CD14-positive monocyte (primary cell): Measurements from ENCODE around the gene HOXD8. TPM values are rescaled to one million over a fixed set of nuclear protein-coding genes. Genes with fewer than 3 reads are reported as not detected.
A peak's percentile ranks its signal among the peaks of the same experiment; 100 is the strongest.

Source experiments
- DNase-seq, 3 donors: peaks; one replicate each; pipeline ENCODE4 v3.0.0-alpha.2; 2011 to 2022
- H2AFZ ChIP-seq: 2 replicates; pipeline ENCODE4 v1.6.0; 2012; ENCODE audit warnings: mild to moderate bottlenecking, low read depth, low read length, inconsistent platforms; ENCODE audit not compliant: insufficient read depth, poor library complexity, severe bottlenecking
- H3K27ac ChIP-seq, 2 donors: 1 replicate in 1 of 2; 2 replicates in 1 of 2; pipeline ENCODE4 v1.5.1; 2012 to 2013; ENCODE audit warnings: low read length in 2 of 2, control low read depth in 1 of 2, inconsistent platforms in 1 of 2, low read depth in 1 of 2, mild to moderate bottlenecking in 1 of 2
- H3K27me3 ChIP-seq, 2 donors: one replicate each; pipeline versions ENCODE4 v1.6.0 to v1.6.1; 2011 to 2013; ENCODE audit warnings: low read length in 2 of 2; ENCODE audit not compliant: control insufficient read depth in 2 of 2, insufficient read depth in 2 of 2
- H3K36me3 ChIP-seq, 2 donors: replicated peaks in 1 of 2; 1 replicate in 1 of 2; 2 replicates in 1 of 2; pipeline versions ENCODE4 v1.5.1 to v1.6.1; 2012 to 2013; ENCODE audit warnings: low read length in 2 of 2, control low read depth in 1 of 2, inconsistent platforms in 1 of 2, mild to moderate bottlenecking in 1 of 2; ENCODE audit not compliant: insufficient read depth in 2 of 2, control insufficient read depth in 1 of 2
- H3K4me1 ChIP-seq, 2 donors: 1 replicate in 1 of 2; 2 replicates in 1 of 2; pipeline versions ENCODE4 v1.5.1 to v1.6.1; 2012 to 2013; ENCODE audit warnings: low read length in 2 of 2, control low read depth in 1 of 2, inconsistent platforms in 1 of 2, mild to moderate bottlenecking in 1 of 2, moderate library complexity in 1 of 2; ENCODE audit not compliant: insufficient read depth in 2 of 2, control insufficient read depth in 1 of 2
- H3K4me2 ChIP-seq: replicated peaks from 2 replicates; pipeline ENCODE3; 2012; ENCODE audit warnings: low read length, moderate library complexity, mild to moderate bottlenecking; ENCODE audit not compliant: poor library complexity, severe bottlenecking; ENCODE audit errors: extremely low read depth
- H3K4me3 ChIP-seq, 3 experiments: fragments of 200-600 bp in 1 of 3; sonication (generic) in 1 of 3; replicated peaks in 1 of 3; 1 replicate in 2 of 3; 2 replicates in 1 of 3; pipeline ENCODE4 v1.5.1; 2011 to 2013; ENCODE audit warnings: low read length in 3 of 3, mild to moderate bottlenecking in 3 of 3, control low read depth in 2 of 3, low read depth in 2 of 3, inconsistent platforms in 1 of 3, moderate library complexity in 1 of 3
- H3K79me2 ChIP-seq: 2 replicates; pipeline ENCODE4 v1.6.0; 2012; ENCODE audit warnings: mild to moderate bottlenecking, control low read depth, inconsistent platforms, low read length, moderate library complexity; ENCODE audit not compliant: insufficient read depth
- H3K9ac ChIP-seq: 2 replicates; pipeline ENCODE4 v1.6.0; 2017; ENCODE audit warnings: low read length, mild to moderate bottlenecking; ENCODE audit not compliant: insufficient read depth, poor library complexity, severe bottlenecking
- H3K9me3 ChIP-seq, 2 donors: replicated peaks in 1 of 2; 1 replicate in 1 of 2; 2 replicates in 1 of 2; pipeline versions ENCODE4 v1.5.1 to v1.6.1; 2012 to 2013; ENCODE audit warnings: low read length in 2 of 2, control low read depth in 1 of 2; ENCODE audit not compliant: control insufficient read depth in 1 of 2, insufficient read depth in 1 of 2
- H4K20me1 ChIP-seq: 2 replicates; pipeline ENCODE4 v1.6.0; 2012; ENCODE audit warnings: mild to moderate bottlenecking, low read length, control low read depth, moderate library complexity; ENCODE audit not compliant: insufficient read depth
- H3K27ac Mint-ChIP-seq, 7 donors: one replicate each; pipeline ENCODE4 v1.8.0; 2020; ENCODE audit warnings: mild to moderate bottlenecking in 7 of 7, mixed read lengths in 7 of 7, moderate library complexity in 6 of 7, inconsistent platforms in 2 of 7
- H3K27me3 Mint-ChIP-seq, 3 donors: one replicate each; pipeline ENCODE4 v1.8.0; 2021 to 2022; ENCODE audit warnings: low read depth in 3 of 3, mild to moderate bottlenecking in 3 of 3, mixed read lengths in 3 of 3, moderate library complexity in 3 of 3, inconsistent platforms in 1 of 3
- H3K36me3 Mint-ChIP-seq, 2 donors: one replicate each; pipeline ENCODE4 v1.8.0; 2020; ENCODE audit warnings: mixed read lengths in 2 of 2, inconsistent platforms in 1 of 2, mild to moderate bottlenecking in 1 of 2
- H3K4me1 Mint-ChIP-seq: one replicate; pipeline ENCODE4 v1.8.0; 2020; ENCODE audit warnings: mild to moderate bottlenecking, mixed read lengths
- H3K4me3 Mint-ChIP-seq, 2 donors: one replicate each; pipeline ENCODE4 v1.8.0; 2020; ENCODE audit warnings: mild to moderate bottlenecking in 2 of 2, mixed read lengths in 2 of 2, moderate library complexity in 1 of 2
- H3K9me3 Mint-ChIP-seq, 7 donors: one replicate each; pipeline ENCODE4 v1.8.0; 2020 to 2022; ENCODE audit warnings: mixed read lengths in 7 of 7, mild to moderate bottlenecking in 6 of 7, moderate library complexity in 6 of 7, inconsistent platforms in 2 of 7
- CTCF ChIP-seq: fragments of 200-600 bp; IDR thresholded peaks from one replicate; pipeline ENCODE4 v1.8.0; 2022; ENCODE audit warnings: antibody characterized with exemption, mild to moderate bottlenecking
- WGBS: methylation state at CpG from one replicate; pipeline ENCODE4 v1.1.5; 2013; ENCODE audit warnings: missing lambda C conversion rate; ENCODE audit not compliant: insufficient coverage; 5-methylcytosine and 5-hydroxymethylcytosine counted together
- intact Hi-C, 2 donors: fragments of 100-400 bp; cut with micrococcal nuclease; formaldehyde crosslinking; loops; one replicate each; pipeline versions ENCODE4 v1.15.0 to v1.15.1; 2023
- polyA plus RNA-seq, 3 donors: library from polyadenylated mRNA; depleted of rRNA in 1 of 3; unstranded in 2 of 3; stranded (reverse) in 1 of 3; fragments of 300-500 nt in 2 of 3; fragments of >200 nt in 1 of 3; fragmentation: Illumina TruSeq in 2 of 3; gene quantifications; 1 replicate in 2 of 3; 2 replicates in 1 of 3; pipeline ENCODE4 v1.2.3, GENCODE V29; 2012 to 2021

The HOXD8 gene
- polyA plus RNA-seq, 3 donors: not detected

DNA sequence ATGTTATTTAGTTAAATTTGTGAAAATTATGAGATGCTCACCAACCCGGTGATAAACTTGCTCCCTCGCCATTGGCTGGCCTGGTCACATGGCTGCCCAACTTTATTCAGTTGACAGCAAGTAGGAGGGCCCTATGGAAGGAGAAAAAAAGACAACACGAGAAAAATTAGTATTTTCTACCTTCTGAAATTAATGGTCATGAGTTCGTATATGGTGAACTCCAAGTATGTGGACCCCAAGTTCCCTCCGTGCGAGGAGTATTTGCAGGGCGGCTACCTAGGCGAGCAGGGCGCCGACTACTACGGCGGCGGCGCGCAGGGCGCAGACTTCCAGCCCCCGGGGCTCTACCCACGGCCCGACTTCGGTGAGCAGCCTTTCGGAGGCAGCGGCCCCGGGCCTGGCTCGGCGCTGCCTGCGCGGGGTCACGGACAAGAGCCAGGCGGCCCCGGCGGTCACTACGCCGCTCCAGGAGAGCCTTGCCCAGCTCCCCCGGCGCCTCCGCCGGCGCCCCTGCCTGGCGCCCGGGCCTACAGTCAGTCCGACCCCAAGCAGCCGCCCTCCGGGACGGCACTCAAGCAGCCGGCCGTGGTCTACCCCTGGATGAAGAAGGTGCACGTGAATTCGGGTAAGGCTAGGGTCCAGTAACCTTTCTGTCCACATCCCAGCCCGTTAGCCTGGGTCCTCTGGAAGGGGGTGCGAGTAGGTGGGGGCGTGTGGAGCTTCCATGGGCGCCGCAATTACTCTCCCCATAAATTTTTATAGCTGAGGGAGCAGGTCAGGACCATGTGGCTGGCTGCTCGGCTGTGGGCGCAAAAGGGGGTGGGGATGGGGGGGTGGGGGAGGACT is 22.2 kb downstream of the HOXD8 start, which contains the start of gene HOXD4:
Gene HOXD4, plus strand, starts transcription at position 109 of the 846 bp plus-strand sequence. Its CDS starts 84 bp downstream, at position 193.
- H3K4me3 Mint-ChIP-seq: peak within 1 kb of the TSS in 1 of 2 donors; percentile 77
- no peak within 1 kb of the TSS for H2AFZ ChIP-seq
- H3K27me3 ChIP-seq: peaks cover 92 to 99% of the 10 kb centered on the region in 2 donors
- no peaks in the 10 kb centered on the region for H3K36me3 ChIP-seq
- DNase-seq: no peak
- 2% methylated on average over 44 of the region's 55 CpGs for WGBS
- H3K79me2 ChIP-seq: no peaks in the 10 kb centered on the region
- H3K36me3 Mint-ChIP-seq: peaks cover 3% of the 10 kb centered on the region in 2 donors
- H3K27me3 Mint-ChIP-seq: peaks cover 95 to 100% (median 96%) of the 10 kb centered on the region in 3 donors
- H3K4me3 ChIP-seq: no peak within 1 kb of the TSS
- H3K4me2 ChIP-seq: no peak within 1 kb of the TSS
- TF ChIP-seq CTCF: no peak
- peaks cover 0 to 63% of the 10 kb centered on the region in 2 donors for H3K9me3 ChIP-seq
- H3K4me1 Mint-ChIP-seq: peaks cover 2% of the 10 kb centered on the region
- no peaks in the 10 kb centered on the region for H4K20me1 ChIP-seq
- H3K9ac ChIP-seq: no peak within 1 kb of the TSS
- peaks cover 0 to 32% (median 16%) of the 10 kb centered on the region in 7 donors for H3K9me3 Mint-ChIP-seq
- intact Hi-C loops: no loop called here
- H3K27ac ChIP-seq: no peak within 1 kb of the TSS
- H3K27ac Mint-ChIP-seq: peak within 1 kb of the TSS in 1 of 7 donors; percentile 32
- no peaks in the 10 kb centered on the region for H3K4me1 ChIP-seq

- peaks cover 92 to 99% of the 10 kb centered on the region in 2 donors for H3K27me3 ChIP-seq
- H3K27ac Mint-ChIP-seq: no peak overlapping the region
- H3K4me1 ChIP-seq: no peaks in the 10 kb centered on the region
- no peak for TF ChIP-seq CTCF
- peaks cover 91 to 100% (median 95%) of the 10 kb centered on the region in 3 donors for H3K27me3 Mint-ChIP-seq
- H3K9me3 Mint-ChIP-seq: peaks cover 0 to 32% (median 15%) of the 10 kb centered on the region in 7 donors
- H3K9me3 ChIP-seq: peaks cover 0 to 62% of the 10 kb centered on the region in 2 donors
- H2AFZ ChIP-seq: no peak overlapping the region
- intact Hi-C loops: no loop called here
- no peak overlapping the region for H3K9ac ChIP-seq
- no peak for DNase-seq
- H3K4me1 Mint-ChIP-seq: peaks cover 4% of the 10 kb centered on the region
- H3K4me3 Mint-ChIP-seq: peak overlapping the region in 1 of 2 donors; percentile 77
- no peaks in the 10 kb centered on the region for H4K20me1 ChIP-seq
- no peaks in the 10 kb centered on the region for H3K36me3 ChIP-seq
- H3K36me3 Mint-ChIP-seq: peaks cover 3 to 4% of the 10 kb centered on the region in 2 donors
- H3K4me3 ChIP-seq: no peak overlapping the region
- H3K27ac ChIP-seq: no peak overlapping the region
- no peak overlapping the region for H3K4me2 ChIP-seq
- 10% methylated on average over 40 of the region's 48 CpGs for WGBS
- no peaks in the 10 kb centered on the region for H3K79me2 ChIP-seq
Measured at GRCh38 chr2:176152350-176153181, 23.1 kb downstream of the HOXD8 start.
